ACC112 (cell line): ENCODE measurements around the gene ATP1A4.

Source experiments
- H2AFZ ChIP-seq: fragments of 200-600 bp; sonication (generic); one replicate; pipeline ENCODE4 v1.6.0; 2017; ENCODE audit warnings: antibody characterized with exemption, low read length; ENCODE audit not compliant: unreplicated experiment
- H3K27ac ChIP-seq: fragments of 200-600 bp; sonication (generic); 2 replicates; pipeline ENCODE4 v1.5.1; 2014; ENCODE audit warnings: low read depth, mild to moderate bottlenecking, antibody characterized with exemption, low read length, moderate library complexity
- H3K27me3 ChIP-seq: fragments of 200-600 bp; sonication (generic); 2 replicates; pipeline ENCODE4 v1.6.1; 2014; ENCODE audit warnings: mild to moderate bottlenecking, antibody characterized with exemption, low read length, moderate library complexity, mixed read lengths; ENCODE audit not compliant: insufficient read depth
- H3K36me3 ChIP-seq: fragments of 200-600 bp; sonication (generic); 2 replicates; pipeline ENCODE4 v1.6.1; 2016; ENCODE audit warnings: mild to moderate bottlenecking, antibody characterized with exemption, low read length, moderate library complexity, mixed read lengths; ENCODE audit not compliant: insufficient read depth
- H3K4me1 ChIP-seq: fragments of 200-600 bp; sonication (generic); one replicate; pipeline ENCODE4 v1.6.1; 2016; ENCODE audit warnings: low read length, mixed read lengths; ENCODE audit not compliant: insufficient read depth, unreplicated experiment, control insufficient read depth
- H3K4me3 ChIP-seq: fragments of 200-600 bp; sonication (generic); 2 replicates; pipeline ENCODE4 v1.5.1; 2014; ENCODE audit warnings: mild to moderate bottlenecking, low read depth, low read length
- H3K79me2 ChIP-seq: fragments of 200-600 bp; sonication (generic); one replicate; pipeline ENCODE4 v1.6.0; 2016; ENCODE audit warnings: low read length; ENCODE audit not compliant: control insufficient read depth, unreplicated experiment, insufficient read depth

The ATP1A4 gene

GRCh38 chr1:160232911-160233310 lies 81.5 kb downstream of the ATP1A4 start:
- Histone ChIP-seq H3K4me3 (no peak overlapping the region), H3K79me2 (no peaks in the 10 kb centered on the region), H3K36me3 (peaks cover 20% of the 10 kb centered on the region), H2AFZ (no peak overlapping the region), H3K27me3 (no peaks in the 10 kb centered on the region), H3K4me1 (no peaks in the 10 kb centered on the region), H3K27ac (no peak overlapping the region)
